22Rv1 (cell line): ENCODE results near the gene SUSD3.

Experiments used
- H3K27ac ChIP-seq: fragments of 450-650 bp; 2 replicates; pipeline ENCODE4 v1.5.1; 2017
- ZFX ChIP-seq: fragments of 450-650 bp; IDR thresholded peaks from 2 replicates; pipeline ENCODE4 v1.6.1; 2017; ENCODE audit warnings: antibody characterized with exemption, borderline replicate concordance
- TF ChIP-seq, protein P1 (sequence below): fragments of 450-650 bp; IDR thresholded peaks from 2 replicates; pipeline ENCODE4 v1.5.1; 2017; ENCODE audit warnings: mild to moderate bottlenecking

The SUSD3 gene

DNA sequence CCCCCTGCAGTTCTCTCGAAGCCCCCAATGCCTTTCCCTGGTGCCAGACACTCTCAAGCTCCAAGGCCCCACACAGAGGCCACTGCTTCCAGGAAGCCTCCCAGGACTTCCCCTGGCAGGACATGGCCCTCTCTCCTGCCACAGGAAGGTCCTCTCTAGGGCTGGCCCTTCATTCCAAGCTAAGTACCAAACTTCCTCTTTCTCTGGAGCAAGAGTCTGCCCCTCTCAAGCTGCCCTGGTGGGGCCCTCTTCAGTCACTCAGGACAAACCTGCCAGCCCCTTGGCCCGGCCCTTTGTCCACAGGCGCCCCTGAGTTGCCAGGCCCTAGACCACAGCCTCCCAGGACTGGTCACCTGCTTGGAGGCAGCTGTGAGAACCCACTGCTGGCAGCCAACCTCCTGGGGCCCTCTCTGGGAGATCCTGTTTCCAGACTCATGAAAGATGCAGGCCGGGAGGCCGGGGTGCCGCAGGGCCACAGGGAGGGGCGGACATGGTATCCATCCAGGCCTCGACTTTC, 69.0 kb downstream of the SUSD3 start:
- no peak overlapping the region for H3K27ac ChIP-seq
- TF ChIP-seq ZFX = no peak
- TF ChIP-seq, protein P1, sequence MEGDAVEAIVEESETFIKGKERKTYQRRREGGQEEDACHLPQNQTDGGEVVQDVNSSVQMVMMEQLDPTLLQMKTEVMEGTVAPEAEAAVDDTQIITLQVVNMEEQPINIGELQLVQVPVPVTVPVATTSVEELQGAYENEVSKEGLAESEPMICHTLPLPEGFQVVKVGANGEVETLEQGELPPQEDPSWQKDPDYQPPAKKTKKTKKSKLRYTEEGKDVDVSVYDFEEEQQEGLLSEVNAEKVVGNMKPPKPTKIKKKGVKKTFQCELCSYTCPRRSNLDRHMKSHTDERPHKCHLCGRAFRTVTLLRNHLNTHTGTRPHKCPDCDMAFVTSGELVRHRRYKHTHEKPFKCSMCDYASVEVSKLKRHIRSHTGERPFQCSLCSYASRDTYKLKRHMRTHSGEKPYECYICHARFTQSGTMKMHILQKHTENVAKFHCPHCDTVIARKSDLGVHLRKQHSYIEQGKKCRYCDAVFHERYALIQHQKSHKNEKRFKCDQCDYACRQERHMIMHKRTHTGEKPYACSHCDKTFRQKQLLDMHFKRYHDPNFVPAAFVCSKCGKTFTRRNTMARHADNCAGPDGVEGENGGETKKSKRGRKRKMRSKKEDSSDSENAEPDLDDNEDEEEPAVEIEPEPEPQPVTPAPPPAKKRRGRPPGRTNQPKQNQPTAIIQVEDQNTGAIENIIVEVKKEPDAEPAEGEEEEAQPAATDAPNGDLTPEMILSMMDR = no peak

GRCh38 chr9:93128011-93128714, 69.7 kb downstream of the SUSD3 start:
- TF ChIP-seq ZFX = no peak
- TF ChIP-seq, protein P1 = no peak
- no peak overlapping the region for H3K27ac ChIP-seq

- TF ChIP-seq, protein P1 = no peak
- TF ChIP-seq ZFX = no peak
- H3K27ac ChIP-seq = no peak overlapping the region
Measured at GRCh38 chr9:93128715-93129224, 70.3 kb downstream of the SUSD3 start.

DNA sequence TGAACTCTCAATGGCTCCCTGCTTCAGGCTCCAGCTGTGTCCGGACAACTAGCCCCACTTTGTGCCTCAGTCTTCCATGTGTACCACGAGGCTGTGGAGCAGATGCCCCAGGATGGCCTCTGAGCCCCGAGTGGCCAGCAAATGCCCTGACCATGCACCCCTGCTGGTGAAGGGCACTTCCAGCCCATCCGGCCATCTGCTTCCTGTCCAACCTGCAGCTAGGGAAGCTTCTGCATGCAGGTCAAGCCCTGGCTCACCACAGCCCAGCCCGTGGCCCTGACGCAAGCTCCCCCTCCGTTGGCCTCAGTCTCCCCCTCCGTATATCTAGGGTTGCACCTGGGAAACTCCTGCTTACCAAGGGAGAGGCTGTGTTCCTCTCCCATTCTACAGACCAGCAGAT, 70.8 kb downstream of the SUSD3 start:
- no peak overlapping the region for H3K27ac ChIP-seq
- TF ChIP-seq ZFX = no peak
- TF ChIP-seq, protein P1 = no peak

- no peak overlapping the region for H3K27ac ChIP-seq
- TF ChIP-seq ZFX = no peak
- TF ChIP-seq, protein P1 = no peak
Measured at GRCh38 chr9:93129691-93130500, 71.4 kb downstream of the SUSD3 start.

DNA sequence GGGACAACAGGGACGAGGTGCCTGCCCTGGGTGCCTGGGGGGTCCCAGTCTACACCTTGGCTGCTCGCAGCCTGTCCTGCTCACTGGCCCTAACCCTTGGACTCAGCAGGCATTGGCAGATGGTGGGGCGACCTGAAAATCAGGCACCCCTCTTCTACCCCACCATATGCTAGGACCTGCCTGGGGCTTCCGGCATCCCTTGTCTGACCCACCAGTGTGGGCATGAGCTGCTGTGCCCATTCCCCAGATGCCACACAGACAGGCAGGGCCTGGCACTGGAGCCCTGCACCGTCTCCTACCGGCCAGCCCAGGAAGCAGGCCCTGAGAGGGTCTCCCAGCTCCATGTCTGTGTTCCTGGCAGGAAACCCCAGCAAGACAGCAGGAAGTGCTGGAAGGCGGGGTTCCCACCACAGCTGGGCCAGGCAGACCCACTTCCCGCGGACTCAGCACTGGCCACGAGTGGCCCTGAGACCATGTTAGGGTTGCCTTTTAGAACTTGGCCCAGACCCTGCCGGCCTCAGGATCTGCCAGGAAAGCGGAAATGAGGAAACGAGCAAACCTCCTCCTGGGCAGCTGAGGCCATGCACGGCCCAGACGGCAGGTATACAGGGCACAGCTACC, 72.5 kb downstream of the SUSD3 start:
- TF ChIP-seq, protein P1 = no peak
- TF ChIP-seq ZFX = no peak
- H3K27ac ChIP-seq = no peak overlapping the region
